Stimulated activated effector memory CD8-positive, alpha-beta T cell treated with anti-CD3 and anti-CD28 coated beads, Interleukin-12 subunit alpha, Interleukin-12 subunit beta, amount 100 ng/mL, for 72 hours (primary cell): ENCODE results near the gene DCP1A.
"Not testable (repeated sequence)": the region's sequence is repeated elsewhere in the genome, so short reads cannot be mapped to it uniquely, and the experiment has no call there.

ENCODE experiments used
- ATAC-seq: fragments of 150-1000 bp; cut with Tn5 transposase; 2 replicates; pipeline ENCODE4 v1.10.0; 2021
- DNase-seq, 2 donors: peaks; one replicate each; pipeline ENCODE4 v3.0.0; 2021 to 2022; ENCODE audit warnings: low spot score in 2 of 2
- H3K27ac Mint-ChIP-seq: one replicate; pipeline ENCODE4 v1.8.0; 2022; ENCODE audit warnings: mild to moderate bottlenecking, mixed read lengths
- H3K36me3 Mint-ChIP-seq: one replicate; pipeline ENCODE4 v1.8.0; 2022; ENCODE audit warnings: mild to moderate bottlenecking, mixed read lengths
- H3K4me1 Mint-ChIP-seq: one replicate; pipeline ENCODE4 v1.8.0; 2022; ENCODE audit warnings: mixed read lengths
- H3K4me3 Mint-ChIP-seq: one replicate; pipeline ENCODE4 v1.8.0; 2022; ENCODE audit warnings: mild to moderate bottlenecking, mixed read lengths
- H3K9me3 Mint-ChIP-seq: one replicate; pipeline ENCODE4 v1.8.0; 2022; ENCODE audit warnings: mixed read lengths

The DCP1A gene

DNA sequence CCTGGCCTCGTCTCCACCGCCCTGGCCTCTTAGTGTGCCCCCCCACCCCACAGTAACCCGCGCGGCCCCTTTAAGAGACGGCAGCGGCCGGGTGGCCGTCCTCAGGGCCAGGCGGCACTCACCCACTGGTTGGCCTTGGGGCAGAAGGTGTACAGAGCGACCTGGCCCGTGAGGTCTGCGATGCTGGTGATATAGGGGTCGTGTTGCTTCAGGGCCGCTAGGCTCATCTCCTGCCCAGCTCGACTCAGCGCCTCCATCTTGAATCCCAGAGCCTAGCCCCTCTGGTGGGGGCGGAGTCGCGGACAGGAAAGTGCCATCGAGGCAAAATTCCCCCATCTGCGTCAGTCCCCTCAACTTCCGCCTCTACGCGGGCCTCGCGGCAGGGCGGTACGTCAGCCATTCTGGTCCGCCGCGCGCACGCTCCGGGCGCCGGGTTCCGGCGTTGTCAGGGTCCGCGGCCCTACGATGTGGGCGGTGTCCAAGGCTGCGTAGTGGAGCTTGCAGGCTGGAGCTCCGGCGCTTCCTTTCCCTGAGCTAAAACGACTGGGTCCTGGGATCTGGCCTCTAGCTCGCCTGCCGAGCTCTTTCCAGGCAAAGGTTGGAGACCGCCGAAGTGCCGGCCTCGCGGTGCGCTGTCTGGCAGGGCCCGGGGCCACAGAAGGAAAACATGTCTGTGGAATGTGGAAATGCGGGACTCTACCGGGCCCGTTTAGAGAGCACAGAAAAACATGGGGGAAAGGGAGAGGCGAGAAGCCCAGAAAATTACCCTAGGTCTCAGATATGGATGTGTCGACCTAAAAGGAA is at the start of gene DCP1A:
Gene DCP1A (minus strand): TSS at position 283 of the 804 bp plus-strand sequence. CDS start 26 bp downstream, at position 257.
- H3K9me3 Mint-ChIP-seq, result no peaks in the 10 kb centered on the region
- peak within 1 kb of the TSS; percentile 99 for H3K27ac Mint-ChIP-seq
- peaks cover 37% of the 10 kb centered on the region for H3K36me3 Mint-ChIP-seq
- peak within 1 kb of the TSS; percentile 95 for H3K4me3 Mint-ChIP-seq
- DNase-seq (peak; percentile 98 to 99), ATAC-seq (peak; percentile 97)
- peaks cover 17% of the 10 kb centered on the region for H3K4me1 Mint-ChIP-seq

DNA sequence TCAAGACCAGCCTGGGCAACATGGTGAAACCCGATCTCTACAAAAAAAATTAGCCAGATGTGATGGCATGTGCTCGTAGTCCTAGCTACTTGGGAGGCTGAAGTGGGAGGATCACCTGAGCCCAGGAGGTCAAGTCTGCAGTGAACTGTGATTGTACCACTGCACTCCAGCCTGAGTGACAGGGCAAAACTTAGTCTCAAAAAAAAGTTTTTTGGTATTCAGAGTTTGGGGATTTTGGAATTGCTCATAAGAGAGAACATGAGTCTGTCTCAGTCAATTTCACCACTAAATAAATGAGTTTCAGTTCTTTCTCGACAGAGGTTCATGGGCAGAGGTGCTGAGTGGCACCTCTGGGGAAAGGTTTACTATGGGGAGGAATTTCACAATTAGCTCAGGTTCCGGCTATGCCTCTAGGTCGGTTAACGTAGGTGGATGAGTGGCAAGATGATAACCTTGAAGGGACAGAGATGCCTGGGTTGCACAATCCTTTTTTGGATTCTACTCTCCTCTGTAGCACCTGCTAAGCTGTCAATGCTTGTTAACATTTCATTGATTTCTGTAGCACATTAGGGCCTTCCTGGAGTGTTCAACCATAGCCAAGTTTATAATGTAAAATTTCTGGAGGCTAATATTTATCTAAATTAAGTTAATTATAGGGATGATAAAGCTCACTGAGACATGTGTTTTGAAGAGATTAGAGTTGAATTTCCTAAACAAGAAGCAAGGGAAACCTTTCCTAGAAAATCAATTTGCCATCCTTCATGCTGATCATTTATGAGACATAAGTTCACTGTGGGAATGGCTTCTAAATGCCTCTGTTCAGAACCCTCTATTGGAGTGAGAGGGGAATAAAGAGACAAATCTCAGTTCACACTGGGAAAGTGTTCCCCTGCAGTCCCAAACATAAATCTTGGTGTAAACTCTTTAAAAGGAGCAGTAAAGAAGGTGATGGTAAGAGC is 37.4 kb upstream of the DCP1A start:
- H3K36me3 Mint-ChIP-seq, result no peaks in the 10 kb centered on the region
- H3K9me3 Mint-ChIP-seq, result peaks cover 2% of the 10 kb centered on the region
- H3K27ac Mint-ChIP-seq, result no peak overlapping the region
- no peaks in the 10 kb centered on the region for H3K4me1 Mint-ChIP-seq
- ATAC-seq (peak; percentile 57), DNase-seq (no peak)
- no peak overlapping the region for H3K4me3 Mint-ChIP-seq

- Mint-ChIP-seq H3K4me1 (no peaks in the 10 kb centered on the region), H3K36me3 (no peaks in the 10 kb centered on the region), H3K27ac (no peak overlapping the region), H3K9me3 (peaks cover 2% of the 10 kb centered on the region), H3K4me3 (no peak overlapping the region)
- ATAC-seq (peak; percentile 80), DNase-seq (no peak)
Measured at GRCh38 chr3:53382106-53382505, 34.8 kb upstream of the DCP1A start.

GRCh38 chr3:53380306-53380705 is 33.0 kb upstream of the DCP1A start:
- H3K9me3 Mint-ChIP-seq, result peaks cover 2% of the 10 kb centered on the region
- H3K27ac Mint-ChIP-seq, result no peak overlapping the region
- H3K4me3 Mint-ChIP-seq, result no peak overlapping the region
- ATAC-seq (no peak), DNase-seq (no peak)
- no peaks in the 10 kb centered on the region for H3K36me3 Mint-ChIP-seq
- H3K4me1 Mint-ChIP-seq, result no peaks in the 10 kb centered on the region

DNA sequence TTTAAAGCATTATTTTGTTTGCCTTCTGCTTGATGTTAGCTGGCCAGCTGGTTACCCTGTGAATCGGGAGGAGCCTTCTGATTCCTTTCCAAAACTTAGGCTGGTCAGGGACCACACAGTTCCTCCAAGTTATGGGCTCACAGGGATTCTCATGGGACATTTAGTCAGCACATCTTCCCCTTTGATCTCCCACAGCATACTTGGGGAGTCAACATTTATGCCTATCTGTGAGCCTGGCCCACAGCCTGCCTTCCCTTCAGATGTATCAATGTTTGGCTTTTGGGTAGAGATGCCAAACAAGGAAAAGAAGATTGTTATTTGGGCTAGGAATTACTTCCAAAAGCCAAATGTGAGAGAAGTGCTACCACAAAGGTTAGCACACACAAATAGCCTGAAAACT is 32.6 kb upstream of the DCP1A start:
- H3K4me1 Mint-ChIP-seq, result no peaks in the 10 kb centered on the region
- peaks cover 2% of the 10 kb centered on the region for H3K9me3 Mint-ChIP-seq
- no peaks in the 10 kb centered on the region for H3K36me3 Mint-ChIP-seq
- ATAC-seq (no peak), DNase-seq (no peak)
- H3K4me3 Mint-ChIP-seq, result no peak overlapping the region
- H3K27ac Mint-ChIP-seq, result no peak overlapping the region

DNA sequence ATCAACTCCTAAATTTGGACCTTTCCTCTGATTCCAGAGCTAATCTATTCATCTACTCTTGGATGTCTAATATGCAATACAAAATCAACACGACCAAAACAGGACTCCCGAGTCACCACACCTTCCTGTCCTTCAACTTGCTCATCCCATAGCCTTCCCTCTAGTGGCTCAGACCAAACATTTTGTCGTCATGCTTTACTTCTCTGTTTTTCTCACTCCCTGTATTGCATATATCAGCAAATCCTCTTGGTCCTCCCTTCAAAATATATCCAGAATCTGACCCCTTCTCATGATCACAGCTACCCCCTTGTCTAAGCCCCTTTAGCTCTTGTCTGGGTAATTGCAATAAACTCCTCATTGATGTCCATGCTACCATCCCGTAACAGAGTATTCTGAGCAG is 30.5 kb upstream of the DCP1A start:
- DNase-seq, result no peak
- Mint-ChIP-seq H3K4me3 (no peak overlapping the region), H3K4me1 (no peaks in the 10 kb centered on the region), H3K9me3 (peaks cover 2% of the 10 kb centered on the region), H3K36me3 (no peaks in the 10 kb centered on the region), H3K27ac (no peak overlapping the region)
- no peak for ATAC-seq

DNA sequence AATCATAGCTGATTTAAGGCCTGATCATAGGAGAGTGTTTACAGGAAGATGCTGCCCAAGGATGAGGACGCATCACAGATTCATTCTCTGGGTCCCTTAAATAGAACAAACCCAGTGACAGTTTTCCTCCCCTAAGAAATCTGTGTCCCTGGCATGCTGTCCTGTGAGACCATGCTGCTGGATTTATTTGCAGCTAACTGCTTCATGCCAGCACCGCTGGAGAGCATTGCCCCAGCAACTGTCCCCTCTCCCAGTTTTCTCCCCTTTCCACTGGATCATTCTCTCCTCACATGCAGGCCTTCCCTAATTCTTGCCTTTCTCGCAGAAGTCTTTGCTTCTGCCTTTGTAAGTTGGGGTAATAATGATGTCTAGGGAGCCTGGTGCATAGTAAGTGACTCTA is 29.3 kb upstream of the DCP1A start:
- Mint-ChIP-seq H3K36me3 (no peaks in the 10 kb centered on the region), H3K4me3 (no peak overlapping the region), H3K9me3 (no peaks in the 10 kb centered on the region), H3K27ac (no peak overlapping the region), H3K4me1 (no peaks in the 10 kb centered on the region)
- no peak for DNase-seq
- no peak for ATAC-seq

GRCh38 chr3:53375019-53375418 is 27.7 kb upstream of the DCP1A start:
- Mint-ChIP-seq H3K4me1 (no peaks in the 10 kb centered on the region), H3K9me3 (no peaks in the 10 kb centered on the region), H3K4me3 (no peak overlapping the region), H3K36me3 (no peaks in the 10 kb centered on the region), H3K27ac (no peak overlapping the region)
- DNase-seq (peak; percentile 41 to 74), ATAC-seq (peak; percentile 75)

- not testable (repeated sequence) for H3K4me1 Mint-ChIP-seq, H3K4me3 Mint-ChIP-seq, H3K27ac Mint-ChIP-seq, H3K9me3 Mint-ChIP-seq, H3K36me3 Mint-ChIP-seq, ATAC-seq, DNase-seq
Measured at GRCh38 chr3:53370719-53371118, 23.4 kb upstream of the DCP1A start.

DNA sequence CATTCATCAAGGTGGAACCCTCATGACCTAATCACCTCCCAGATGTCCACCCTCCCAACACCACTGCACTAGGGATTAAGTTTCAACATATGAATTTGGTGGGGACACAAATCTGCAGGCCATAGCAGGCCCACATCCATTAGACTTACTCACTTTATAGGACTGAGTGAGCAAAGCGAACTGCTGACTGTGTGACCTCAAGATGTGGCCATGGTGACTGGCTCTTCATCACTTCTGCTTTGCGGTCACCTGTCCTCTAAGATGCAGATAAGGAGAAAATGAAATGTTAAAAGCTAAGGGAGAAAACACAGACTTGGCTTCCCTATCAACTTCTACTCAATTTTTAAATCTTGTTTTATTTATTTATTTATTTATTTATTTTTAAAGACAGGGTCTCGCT is 14.5 kb upstream of the DCP1A start:
- H3K4me3 Mint-ChIP-seq, result no peak overlapping the region
- no peaks in the 10 kb centered on the region for H3K36me3 Mint-ChIP-seq
- ATAC-seq (no peak), DNase-seq (no peak)
- no peaks in the 10 kb centered on the region for H3K9me3 Mint-ChIP-seq
- no peaks in the 10 kb centered on the region for H3K4me1 Mint-ChIP-seq
- no peak overlapping the region for H3K27ac Mint-ChIP-seq

DNA sequence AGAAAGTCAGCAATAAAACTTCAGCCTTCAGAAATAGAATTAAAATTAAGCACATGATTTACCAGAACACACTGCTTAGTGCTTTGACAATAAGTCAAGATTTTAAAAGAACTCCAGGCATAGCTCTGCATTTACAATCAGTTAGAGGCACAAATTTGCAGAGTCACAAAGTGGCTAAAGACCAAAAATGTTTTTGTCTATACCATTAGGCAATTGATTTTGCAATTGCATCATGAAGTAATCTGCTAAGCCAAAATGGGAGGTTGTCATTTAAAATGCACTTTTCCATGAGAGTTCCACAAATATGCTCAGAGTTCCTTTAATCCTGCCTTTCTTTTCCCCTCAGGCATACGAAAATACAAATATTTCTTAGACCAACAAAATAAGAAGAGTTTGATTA is 10.1 kb upstream of the DCP1A start:
- DNase-seq (no peak), ATAC-seq (no peak)
- Mint-ChIP-seq H3K4me1 (no peaks in the 10 kb centered on the region), H3K4me3 (no peak overlapping the region), H3K9me3 (no peaks in the 10 kb centered on the region), H3K27ac (no peak overlapping the region), H3K36me3 (no peaks in the 10 kb centered on the region)

DNA sequence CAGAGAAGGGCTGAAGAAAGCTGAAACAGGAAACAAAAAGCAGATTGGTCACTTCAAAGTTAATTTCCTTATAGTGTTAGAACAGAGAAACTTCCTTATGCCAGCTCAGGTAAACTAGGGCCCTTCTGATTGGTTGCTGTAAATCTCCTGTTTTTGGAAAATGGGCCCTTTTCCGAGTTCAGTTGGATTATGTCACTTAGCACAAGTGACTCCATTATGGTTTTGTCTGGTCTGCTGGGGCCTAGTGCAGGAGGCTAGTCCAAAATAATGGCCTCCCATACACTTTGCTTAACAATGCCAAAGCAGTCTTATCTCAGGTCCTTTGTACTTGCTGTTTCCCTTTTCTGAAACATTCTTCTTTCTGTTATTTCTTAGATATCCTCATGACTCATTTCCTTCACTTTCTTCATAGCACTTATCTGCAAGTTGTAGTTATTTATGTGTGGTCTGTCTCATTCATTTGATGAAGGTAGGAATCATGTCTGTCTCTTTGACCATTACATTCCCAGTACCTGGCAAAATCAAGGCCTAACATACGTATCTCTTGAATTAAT is 7.7 kb upstream of the DCP1A start:
- no peak overlapping the region for H3K4me3 Mint-ChIP-seq
- no peak for DNase-seq
- no peaks in the 10 kb centered on the region for H3K36me3 Mint-ChIP-seq
- no peaks in the 10 kb centered on the region for H3K4me1 Mint-ChIP-seq
- no peak overlapping the region for H3K27ac Mint-ChIP-seq
- H3K9me3 Mint-ChIP-seq, result no peaks in the 10 kb centered on the region
- no peak for ATAC-seq

DNA sequence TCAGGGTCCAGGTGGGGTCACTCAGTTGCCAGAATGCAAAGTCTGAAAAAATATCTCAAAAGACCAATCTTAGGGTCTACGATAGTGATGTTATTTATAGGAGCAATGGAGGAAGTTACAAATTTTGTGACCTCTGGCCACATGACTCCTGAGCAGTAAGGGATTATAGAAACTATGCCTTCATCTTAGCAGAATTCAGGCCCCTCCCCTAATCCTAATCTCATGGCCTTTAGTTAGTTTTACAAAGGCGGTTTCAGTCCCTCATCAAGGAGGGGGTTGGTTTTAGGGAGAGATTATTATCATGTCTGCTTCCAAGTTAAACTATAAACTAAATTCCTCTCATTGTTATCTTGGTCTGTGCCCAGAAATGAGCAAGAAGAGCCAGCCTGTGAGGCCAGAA is 5.9 kb upstream of the DCP1A start:
- Mint-ChIP-seq H3K36me3 (no peaks in the 10 kb centered on the region), H3K4me1 (no peaks in the 10 kb centered on the region), H3K27ac (no peak overlapping the region), H3K4me3 (no peak overlapping the region), H3K9me3 (no peaks in the 10 kb centered on the region)
- ATAC-seq, result no peak
- peak in 1 of 2 donors; percentile 43 for DNase-seq

DNA sequence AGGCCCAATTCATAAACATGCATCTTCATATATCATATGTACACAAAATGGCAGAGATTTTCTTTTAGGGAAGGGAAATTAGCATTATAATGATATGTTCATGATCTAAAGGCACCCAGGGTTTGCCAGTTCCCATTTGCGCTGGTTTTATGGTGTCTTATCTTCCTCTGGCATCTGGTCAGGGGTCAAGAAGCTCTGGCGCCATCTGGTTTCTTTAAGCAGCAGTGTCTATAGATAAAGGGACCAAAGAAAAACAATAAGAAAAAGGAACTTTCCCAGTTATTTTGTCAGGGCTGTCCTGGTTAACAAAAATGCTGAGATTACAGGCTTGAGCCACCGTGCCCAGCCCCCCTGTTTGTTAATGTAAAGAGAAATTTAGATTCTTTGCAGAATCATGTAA is 3.3 kb upstream of the DCP1A start:
- peaks cover 7% of the 10 kb centered on the region for H3K4me1 Mint-ChIP-seq
- peak in 1 of 2 donors; percentile 45 for DNase-seq
- peaks cover 9% of the 10 kb centered on the region for H3K36me3 Mint-ChIP-seq
- no peaks in the 10 kb centered on the region for H3K9me3 Mint-ChIP-seq
- ATAC-seq, result no peak
- H3K27ac Mint-ChIP-seq, result peak overlapping the region; percentile 61
- no peak overlapping the region for H3K4me3 Mint-ChIP-seq

DNA sequence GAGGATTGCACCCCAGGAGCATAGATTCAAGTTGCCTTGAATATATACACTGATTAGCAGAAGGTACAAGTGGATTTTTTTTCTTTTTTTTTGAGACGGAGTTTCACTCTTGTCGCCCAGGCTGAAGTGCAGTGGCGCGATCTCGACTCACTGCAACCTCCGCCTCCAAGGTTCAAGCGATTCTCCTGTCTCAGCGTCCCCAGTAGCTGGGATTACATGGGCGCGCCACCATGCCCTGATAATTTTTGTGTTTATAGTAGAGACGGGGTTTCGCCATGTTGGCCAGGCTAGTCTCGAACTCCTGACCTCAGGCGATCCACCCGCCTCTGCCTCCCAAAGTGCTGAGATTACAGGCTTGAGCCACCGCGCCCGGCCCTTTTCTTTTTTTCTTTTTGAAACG is 775 bp upstream of the DCP1A start:
- H3K36me3 Mint-ChIP-seq, result peaks cover 30% of the 10 kb centered on the region
- peak overlapping the region; percentile 99 for H3K27ac Mint-ChIP-seq
- peak overlapping the region; percentile 95 for H3K4me3 Mint-ChIP-seq
- peaks cover 13% of the 10 kb centered on the region for H3K4me1 Mint-ChIP-seq
- not testable (repeated sequence) for H3K9me3 Mint-ChIP-seq, ATAC-seq, DNase-seq
